ENCODE data around the gene R3HDM2.

GRCh38 chr12:57381693-57382220 lies 49.1 kb downstream of the R3HDM2 start:
- no peak for TF ChIP-seq YY1 (IDR thresholded peaks at IDR 0.05; ENCODE audit: insufficient read depth, insufficient read length)
- no peak for TF ChIP-seq ZNF274 (IDR thresholded peaks at IDR 0.05; ENCODE audit: low read depth, low read length)
- no peak for TF ChIP-seq SUZ12 (IDR thresholded peaks at IDR 0.05; ENCODE audit: extremely low read depth, insufficient read depth, insufficient read length)
